PC-9 (cell line): ENCODE data around the gene DMWD.

Experiments used
- EZH2 ChIP-seq: fragments of 200-600 bp; sonication (generic); IDR thresholded peaks from 2 replicates; pipeline ENCODE4 v1.8.0; 2017; ENCODE audit warnings: antibody characterized with exemption, low read depth
- TF ChIP-seq, protein P1 (sequence below): fragments of 200-600 bp; sonication (generic); conservative IDR thresholded peaks from 2 replicates; pipeline ENCODE4 v1.6.1; 2017; ENCODE audit warnings: mixed run types, antibody characterized with exemption, mild to moderate bottlenecking, moderate library complexity

DNA sequence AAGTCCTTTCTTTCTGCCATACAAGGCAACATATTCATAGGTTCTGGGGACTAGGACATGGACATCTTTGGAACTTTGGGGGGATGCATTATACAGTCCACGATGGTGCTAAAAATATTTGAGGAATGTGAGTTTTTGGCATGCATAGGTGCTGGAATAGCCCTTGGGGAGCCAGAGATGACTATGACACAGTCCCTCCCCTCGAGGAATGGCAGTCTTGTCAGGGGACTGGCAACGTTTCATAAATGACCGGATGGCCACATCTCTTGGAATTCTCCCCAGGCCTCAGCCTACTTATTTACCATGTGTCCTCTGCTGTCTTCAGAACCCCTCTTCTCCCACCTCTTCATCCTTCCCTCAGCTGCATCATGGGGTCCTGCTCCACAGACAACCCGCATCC lies 45.8 kb downstream of the DMWD start:
- TF ChIP-seq, protein P1, sequence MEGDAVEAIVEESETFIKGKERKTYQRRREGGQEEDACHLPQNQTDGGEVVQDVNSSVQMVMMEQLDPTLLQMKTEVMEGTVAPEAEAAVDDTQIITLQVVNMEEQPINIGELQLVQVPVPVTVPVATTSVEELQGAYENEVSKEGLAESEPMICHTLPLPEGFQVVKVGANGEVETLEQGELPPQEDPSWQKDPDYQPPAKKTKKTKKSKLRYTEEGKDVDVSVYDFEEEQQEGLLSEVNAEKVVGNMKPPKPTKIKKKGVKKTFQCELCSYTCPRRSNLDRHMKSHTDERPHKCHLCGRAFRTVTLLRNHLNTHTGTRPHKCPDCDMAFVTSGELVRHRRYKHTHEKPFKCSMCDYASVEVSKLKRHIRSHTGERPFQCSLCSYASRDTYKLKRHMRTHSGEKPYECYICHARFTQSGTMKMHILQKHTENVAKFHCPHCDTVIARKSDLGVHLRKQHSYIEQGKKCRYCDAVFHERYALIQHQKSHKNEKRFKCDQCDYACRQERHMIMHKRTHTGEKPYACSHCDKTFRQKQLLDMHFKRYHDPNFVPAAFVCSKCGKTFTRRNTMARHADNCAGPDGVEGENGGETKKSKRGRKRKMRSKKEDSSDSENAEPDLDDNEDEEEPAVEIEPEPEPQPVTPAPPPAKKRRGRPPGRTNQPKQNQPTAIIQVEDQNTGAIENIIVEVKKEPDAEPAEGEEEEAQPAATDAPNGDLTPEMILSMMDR = no peak
- no peak for TF ChIP-seq EZH2
